Uterus (tissue), 2 donors: ENCODE results near the gene RAB8A.

Source experiments
- POLR2A ChIP-seq, 2 donors: fragments of 450-650 bp; IDR thresholded peaks; one replicate each; pipeline ENCODE4 v1.6.1; 2016; ENCODE audit warnings: antibody characterized with exemption in 2 of 2, mild to moderate bottlenecking in 1 of 2, moderate library complexity in 1 of 2
- TF ChIP-seq, protein P1 (sequence below), 4 experiments: fragments of 200-600 bp in 2 of 4; fragments of 450-650 bp in 2 of 4; sonication (generic) in 2 of 4; IDR thresholded peaks; one replicate each; pipeline ENCODE4 v1.5.1; 2016 to 2019; ENCODE audit warnings: antibody characterized with exemption in 4 of 4, mild to moderate bottlenecking in 2 of 4, moderate library complexity in 1 of 4

GRCh38 chr19:16166417-16166816 lies 54.7 kb downstream of the RAB8A start:
- TF ChIP-seq, protein P1, sequence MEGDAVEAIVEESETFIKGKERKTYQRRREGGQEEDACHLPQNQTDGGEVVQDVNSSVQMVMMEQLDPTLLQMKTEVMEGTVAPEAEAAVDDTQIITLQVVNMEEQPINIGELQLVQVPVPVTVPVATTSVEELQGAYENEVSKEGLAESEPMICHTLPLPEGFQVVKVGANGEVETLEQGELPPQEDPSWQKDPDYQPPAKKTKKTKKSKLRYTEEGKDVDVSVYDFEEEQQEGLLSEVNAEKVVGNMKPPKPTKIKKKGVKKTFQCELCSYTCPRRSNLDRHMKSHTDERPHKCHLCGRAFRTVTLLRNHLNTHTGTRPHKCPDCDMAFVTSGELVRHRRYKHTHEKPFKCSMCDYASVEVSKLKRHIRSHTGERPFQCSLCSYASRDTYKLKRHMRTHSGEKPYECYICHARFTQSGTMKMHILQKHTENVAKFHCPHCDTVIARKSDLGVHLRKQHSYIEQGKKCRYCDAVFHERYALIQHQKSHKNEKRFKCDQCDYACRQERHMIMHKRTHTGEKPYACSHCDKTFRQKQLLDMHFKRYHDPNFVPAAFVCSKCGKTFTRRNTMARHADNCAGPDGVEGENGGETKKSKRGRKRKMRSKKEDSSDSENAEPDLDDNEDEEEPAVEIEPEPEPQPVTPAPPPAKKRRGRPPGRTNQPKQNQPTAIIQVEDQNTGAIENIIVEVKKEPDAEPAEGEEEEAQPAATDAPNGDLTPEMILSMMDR (IDR thresholded peaks at IDR 0.05), result no peak
- no peak for TF ChIP-seq POLR2A (IDR thresholded peaks at IDR 0.05)
